ENCODE measurements around the gene GDAP2. TPM values are rescaled to one million over a fixed set of nuclear protein-coding genes. Genes with fewer than 3 reads are reported as not detected.

GDAP2 gene
- total and polyA plus RNA-seq, 10 donors, result 3.0 to 44.6 (median 33.3) TPM

DNA sequence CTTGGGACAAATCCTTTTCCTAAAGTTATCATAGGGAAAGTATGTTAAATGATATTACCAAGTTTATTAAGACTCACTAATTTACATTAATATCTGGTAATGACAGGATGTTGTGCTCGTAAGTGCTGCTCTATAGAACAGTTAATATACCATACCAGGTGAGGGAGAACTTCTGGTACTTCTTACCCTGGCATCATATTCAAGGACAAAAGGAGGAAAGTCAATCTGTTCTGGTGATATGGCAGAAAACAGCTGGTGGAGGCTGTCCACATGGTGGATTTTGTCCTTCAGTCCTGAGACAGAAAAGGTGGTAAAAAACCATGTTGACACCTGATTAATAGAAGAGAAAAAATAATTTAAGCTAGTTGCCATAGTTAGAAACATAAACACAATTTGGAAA is 51.6 kb downstream of the GDAP2 start:
- H3K36me3 ChIP-seq, result peaks cover 0 to 100% (median 82%) of the 10 kb centered on the region in 6 donors
- H3K4me3 ChIP-seq, result no peak overlapping the region
- H3K27ac ChIP-seq, result no peak overlapping the region
- TF ChIP-seq, protein P1, sequence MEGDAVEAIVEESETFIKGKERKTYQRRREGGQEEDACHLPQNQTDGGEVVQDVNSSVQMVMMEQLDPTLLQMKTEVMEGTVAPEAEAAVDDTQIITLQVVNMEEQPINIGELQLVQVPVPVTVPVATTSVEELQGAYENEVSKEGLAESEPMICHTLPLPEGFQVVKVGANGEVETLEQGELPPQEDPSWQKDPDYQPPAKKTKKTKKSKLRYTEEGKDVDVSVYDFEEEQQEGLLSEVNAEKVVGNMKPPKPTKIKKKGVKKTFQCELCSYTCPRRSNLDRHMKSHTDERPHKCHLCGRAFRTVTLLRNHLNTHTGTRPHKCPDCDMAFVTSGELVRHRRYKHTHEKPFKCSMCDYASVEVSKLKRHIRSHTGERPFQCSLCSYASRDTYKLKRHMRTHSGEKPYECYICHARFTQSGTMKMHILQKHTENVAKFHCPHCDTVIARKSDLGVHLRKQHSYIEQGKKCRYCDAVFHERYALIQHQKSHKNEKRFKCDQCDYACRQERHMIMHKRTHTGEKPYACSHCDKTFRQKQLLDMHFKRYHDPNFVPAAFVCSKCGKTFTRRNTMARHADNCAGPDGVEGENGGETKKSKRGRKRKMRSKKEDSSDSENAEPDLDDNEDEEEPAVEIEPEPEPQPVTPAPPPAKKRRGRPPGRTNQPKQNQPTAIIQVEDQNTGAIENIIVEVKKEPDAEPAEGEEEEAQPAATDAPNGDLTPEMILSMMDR (IDR thresholded peaks at IDR 0.05 in 8 of 11, conservative IDR thresholded peaks at IDR 0.05 in 3 of 11), result no peak
- TF ChIP-seq POLR2A (IDR thresholded peaks at IDR 0.05) (no peak), POLR2AphosphoS5 (IDR thresholded peaks at IDR 0.05) (no peak)
- 90 to 97% (median 94%) methylated on average over 1 of the region's 1 CpG for WGBS, 5 donors
- intact Hi-C loops (cut with DNase I; ENCODE audit: low total_unique reads), result no loop called here
- DNase-seq, result no peak
- H3K4me1 ChIP-seq, result no peaks in the 10 kb centered on the region
- peaks cover 0 to 32% (median 25%) of the 10 kb centered on the region in 8 donors for H3K9me3 ChIP-seq
- H3K27me3 ChIP-seq (replicated peaks in 1 of 7), result no peaks in the 10 kb centered on the region

DNA sequence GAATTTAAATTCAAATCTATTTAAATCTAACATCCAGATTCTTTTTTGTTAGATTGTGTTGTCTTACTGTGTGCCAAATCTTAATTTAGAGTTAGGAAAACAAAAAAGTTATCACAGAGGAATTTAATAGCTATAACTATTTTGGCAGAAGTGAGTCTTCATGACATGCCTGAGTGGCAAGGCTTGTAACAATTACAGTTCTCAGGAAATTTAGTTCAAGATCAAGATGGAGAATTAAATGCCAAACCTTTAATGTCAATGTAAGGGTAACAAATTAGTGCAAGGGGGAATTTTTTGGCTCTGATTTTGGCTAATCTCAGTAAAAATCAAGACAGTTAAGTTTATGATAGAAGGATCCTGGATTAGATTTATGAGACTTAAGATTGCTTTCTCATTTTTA is 58.4 kb downstream of the GDAP2 start:
- peaks cover 0 to 100% (median 83%) of the 10 kb centered on the region in 6 donors for H3K36me3 ChIP-seq
- intact Hi-C loops (cut with DNase I; ENCODE audit: low total_unique reads), result no loop called here
- DNase-seq, result no peak
- no peaks in the 10 kb centered on the region for H3K27me3 ChIP-seq (replicated peaks in 1 of 7)
- H3K27ac ChIP-seq, result no peak overlapping the region
- TF ChIP-seq, protein P1 (IDR thresholded peaks at IDR 0.05 in 8 of 11, conservative IDR thresholded peaks at IDR 0.05 in 3 of 11), result no peak
- no peak for TF ChIP-seq POLR2A (IDR thresholded peaks at IDR 0.05)
- TF ChIP-seq POLR2AphosphoS5 (IDR thresholded peaks at IDR 0.05), result no peak
- H3K4me1 ChIP-seq, result no peaks in the 10 kb centered on the region
- H3K9me3 ChIP-seq, result peaks cover 0 to 44% (median 31%) of the 10 kb centered on the region in 8 donors
- no peak overlapping the region for H3K4me3 ChIP-seq

DNA sequence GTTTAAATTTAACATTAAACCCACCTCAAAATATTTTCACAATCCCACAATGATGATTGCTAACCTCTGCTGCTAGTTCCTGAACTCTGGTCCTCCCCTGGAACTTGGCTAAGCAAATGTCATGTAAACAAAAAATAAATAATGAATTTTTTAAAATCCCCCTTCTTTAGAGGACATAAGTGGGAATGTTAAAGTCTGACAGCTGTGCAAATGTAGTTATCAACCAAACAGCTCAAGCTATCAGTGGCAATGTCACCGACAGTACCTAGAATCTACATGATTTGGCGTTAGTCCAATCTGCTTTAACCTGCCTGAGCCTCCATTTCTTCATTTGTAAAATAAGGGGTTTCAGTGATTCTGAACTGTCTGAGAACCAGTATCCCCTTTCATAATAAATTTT is 67.7 kb downstream of the GDAP2 start:
- TF ChIP-seq POLR2A (IDR thresholded peaks at IDR 0.05), result no peak
- TF ChIP-seq, protein P1 (IDR thresholded peaks at IDR 0.05 in 8 of 11, conservative IDR thresholded peaks at IDR 0.05 in 3 of 11), result no peak
- TF ChIP-seq POLR2AphosphoS5 (IDR thresholded peaks at IDR 0.05), result no peak
- Histone ChIP-seq H3K4me3 (no peak overlapping the region), H3K9me3 (peaks cover 0 to 6% (median 0%) of the 10 kb centered on the region in 8 donors), H3K27me3 (replicated peaks in 1 of 7) (no peaks in the 10 kb centered on the region), H3K36me3 (peaks cover 3 to 68% (median 17%) of the 10 kb centered on the region in 6 donors), H3K4me1 (no peaks in the 10 kb centered on the region), H3K27ac (no peak overlapping the region)
- no peak for DNase-seq
- WGBS, 5 donors, result 89 to 94% (median 91%) methylated on average over 2 of the region's 2 CpGs
- intact Hi-C loops (cut with DNase I; ENCODE audit: low total_unique reads), result no loop called here

DNA sequence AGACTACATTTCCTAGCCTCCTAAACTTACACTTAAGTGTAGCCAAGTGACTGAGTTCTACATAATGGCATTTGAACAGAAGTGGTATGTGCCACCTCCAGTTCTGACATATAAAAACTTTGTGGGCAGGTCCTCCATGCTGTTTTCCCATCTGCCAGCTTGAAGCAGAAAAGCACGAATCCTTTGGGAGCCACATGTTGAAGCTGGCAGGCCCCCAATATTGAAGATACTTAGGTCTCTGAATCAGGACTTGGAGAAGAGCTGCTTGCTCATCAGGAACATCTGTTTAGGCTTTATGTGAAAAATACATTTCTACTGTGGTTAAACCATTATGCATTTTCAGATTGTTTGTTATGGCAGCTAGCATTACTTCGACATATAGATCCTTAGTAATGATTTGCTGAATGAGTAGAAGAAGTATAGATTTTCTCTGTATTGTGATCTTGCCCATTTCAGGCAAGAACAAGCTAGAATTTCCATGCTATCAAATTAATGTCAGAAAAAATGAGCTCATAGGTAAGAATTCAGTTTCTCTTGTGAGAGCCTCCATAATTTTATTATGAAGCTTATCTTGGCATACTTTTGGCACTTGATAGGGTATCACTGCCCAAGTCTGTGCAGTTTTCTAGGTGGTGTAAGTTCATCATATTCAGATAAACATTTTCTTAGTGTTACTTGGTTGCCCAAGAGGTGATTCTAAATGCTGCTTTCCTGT is 68.4 kb downstream of the GDAP2 start:
- no peaks in the 10 kb centered on the region for H3K4me1 ChIP-seq
- WGBS, 5 donors, result 88 to 98% (median 95%) methylated on average over 2 of the region's 2 CpGs
- TF ChIP-seq, protein P1 (IDR thresholded peaks at IDR 0.05 in 8 of 11, conservative IDR thresholded peaks at IDR 0.05 in 3 of 11), result no peak
- no peak for TF ChIP-seq POLR2AphosphoS5 (IDR thresholded peaks at IDR 0.05)
- TF ChIP-seq POLR2A (IDR thresholded peaks at IDR 0.05), result no peak
- peaks cover 0 to 2% (median 0%) of the 10 kb centered on the region in 8 donors for H3K9me3 ChIP-seq
- H3K27ac ChIP-seq, result no peak overlapping the region
- no peak for DNase-seq
- peaks cover 3 to 61% (median 10%) of the 10 kb centered on the region in 6 donors for H3K36me3 ChIP-seq
- no peaks in the 10 kb centered on the region for H3K27me3 ChIP-seq (replicated peaks in 1 of 7)
- intact Hi-C loops (cut with DNase I; ENCODE audit: low total_unique reads), result no loop called here
- no peak overlapping the region for H3K4me3 ChIP-seq
